Mucosa of descending colon (tissue), 3 donors: ENCODE data around the gene PIGT. TPM values are rescaled to one million over a fixed set of nuclear protein-coding genes. Genes with fewer than 3 reads are reported as not detected.

Experiments
- ATAC-seq: fragments of 200-7000 bp; cut with Tn5 transposase; one replicate; pipeline ENCODE4 v1.9.1; 2020; ENCODE audit warnings: mild to moderate bottlenecking, moderate library complexity
- DNase-seq, 3 donors: peaks; one replicate each; pipeline ENCODE4 v3.0.0-alpha.2; 2020
- H3K36me3 ChIP-seq: fragments of 200-600 bp; one replicate; pipeline ENCODE4 v1.8.0; 2021; ENCODE audit warnings: low read depth, mild to moderate bottlenecking
- H3K4me1 ChIP-seq: fragments of 200-600 bp; one replicate; pipeline ENCODE4 v1.8.0; 2021; ENCODE audit warnings: low read depth, mild to moderate bottlenecking
- H3K4me3 ChIP-seq: fragments of 200-600 bp; one replicate; pipeline ENCODE4 v1.8.0; 2021; ENCODE audit warnings: mild to moderate bottlenecking
- H3K9me3 ChIP-seq: fragments of 200-600 bp; one replicate; pipeline ENCODE4 v1.8.0; 2021; ENCODE audit warnings: mild to moderate bottlenecking
- intact Hi-C, 2 donors: fragments of 100-400 bp; cut with DNase I in 1 of 2; cut with micrococcal nuclease in 1 of 2; formaldehyde crosslinking; loops; one replicate each; pipeline versions ENCODE4 v1.11.0 to v1.11.1; 2022; cut with DNase I, micrococcal nuclease
- total RNA-seq, 3 donors: library from RNA; stranded (reverse); fragmentation: NEBNext Ultra II Directional in 2 of 3; extraction: Animal tissue kit (Norgen Biotek cat#: 25700) in 2 of 3; gene quantifications; one replicate each; pipeline versions ENCODE4 v1.2.1 to v1.2.4, GENCODE V29; 2021 to 2023
- TF ChIP-seq, protein P1 (sequence below): fragments of 200-600 bp; IDR thresholded peaks from one replicate; pipeline ENCODE4 v1.8.0; 2022; ENCODE audit warnings: antibody characterized with exemption, mild to moderate bottlenecking
- donor health status: DM: no; HTN: no; CAD: no; lungs with moderate emphysema.
- donor health status: DM: no; HTN: no; CAD: no.
- donor health status: DM: no; HTN: yes; CAD: no.

PIGT gene
- total RNA-seq, 3 donors from 2014 or later: 92.1 to 137 (median 124) TPM

DNA sequence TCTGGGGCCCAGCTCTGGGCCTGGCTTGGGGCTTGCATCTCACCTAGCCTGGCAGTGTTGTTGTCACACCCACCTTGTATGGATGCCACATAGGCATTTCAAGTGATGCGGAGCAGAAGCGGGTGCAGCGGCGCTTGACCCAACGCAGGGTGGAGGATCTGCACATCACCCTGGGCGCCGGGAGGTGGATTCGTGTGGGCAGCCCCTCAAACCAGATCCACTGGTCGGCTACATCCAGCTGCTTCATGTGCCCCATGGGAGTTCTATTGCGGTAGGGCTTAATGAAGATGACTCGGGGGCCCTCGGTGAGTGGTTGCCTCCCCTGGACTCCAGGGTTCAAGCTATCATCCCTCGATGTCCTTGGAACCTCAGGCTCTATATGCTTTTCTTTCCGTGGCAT lies 41.0 kb upstream of the PIGT start:
- no peaks in the 10 kb centered on the region for H3K9me3 ChIP-seq
- TF ChIP-seq, protein P1, sequence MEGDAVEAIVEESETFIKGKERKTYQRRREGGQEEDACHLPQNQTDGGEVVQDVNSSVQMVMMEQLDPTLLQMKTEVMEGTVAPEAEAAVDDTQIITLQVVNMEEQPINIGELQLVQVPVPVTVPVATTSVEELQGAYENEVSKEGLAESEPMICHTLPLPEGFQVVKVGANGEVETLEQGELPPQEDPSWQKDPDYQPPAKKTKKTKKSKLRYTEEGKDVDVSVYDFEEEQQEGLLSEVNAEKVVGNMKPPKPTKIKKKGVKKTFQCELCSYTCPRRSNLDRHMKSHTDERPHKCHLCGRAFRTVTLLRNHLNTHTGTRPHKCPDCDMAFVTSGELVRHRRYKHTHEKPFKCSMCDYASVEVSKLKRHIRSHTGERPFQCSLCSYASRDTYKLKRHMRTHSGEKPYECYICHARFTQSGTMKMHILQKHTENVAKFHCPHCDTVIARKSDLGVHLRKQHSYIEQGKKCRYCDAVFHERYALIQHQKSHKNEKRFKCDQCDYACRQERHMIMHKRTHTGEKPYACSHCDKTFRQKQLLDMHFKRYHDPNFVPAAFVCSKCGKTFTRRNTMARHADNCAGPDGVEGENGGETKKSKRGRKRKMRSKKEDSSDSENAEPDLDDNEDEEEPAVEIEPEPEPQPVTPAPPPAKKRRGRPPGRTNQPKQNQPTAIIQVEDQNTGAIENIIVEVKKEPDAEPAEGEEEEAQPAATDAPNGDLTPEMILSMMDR: no peak
- no peaks in the 10 kb centered on the region for H3K36me3 ChIP-seq
- peaks cover 9% of the 10 kb centered on the region for H3K4me1 ChIP-seq
- intact Hi-C loops: loop anchor here in 1 of 2 donors (5.0 kb wide), 1 partner anchor 62 kb away; no protein-coding TSS in a partner anchor
- DNase-seq: no peak
- no peak overlapping the region for H3K4me3 ChIP-seq
- ATAC-seq: no peak

DNA sequence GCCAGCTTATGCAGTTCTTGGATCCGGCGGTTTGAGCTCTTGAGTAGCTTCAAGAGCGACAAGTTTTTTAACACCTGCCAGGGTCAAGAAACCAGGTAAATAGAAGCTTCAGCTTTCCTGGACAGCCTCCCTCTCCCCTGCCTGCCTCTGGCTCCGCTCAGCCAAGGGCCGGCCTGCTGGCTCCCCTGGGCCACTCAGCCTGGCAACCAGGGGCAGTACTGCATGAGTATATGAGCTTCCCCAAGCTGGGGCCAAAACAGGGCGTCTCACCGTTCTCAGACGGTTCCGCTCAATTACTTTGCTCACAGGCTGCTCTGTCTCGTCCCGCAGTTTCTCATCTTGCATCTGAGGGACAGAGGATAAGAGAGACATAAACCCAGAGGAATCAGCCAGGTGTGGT lies 38.7 kb upstream of the PIGT start:
- no peaks in the 10 kb centered on the region for H3K9me3 ChIP-seq
- ATAC-seq (no peak), DNase-seq (no peak)
- no peaks in the 10 kb centered on the region for H3K36me3 ChIP-seq
- TF ChIP-seq, protein P1: no peak
- no peak overlapping the region for H3K4me3 ChIP-seq
- intact Hi-C loops: no loop called here
- H3K4me1 ChIP-seq: peaks cover 9% of the 10 kb centered on the region

DNA sequence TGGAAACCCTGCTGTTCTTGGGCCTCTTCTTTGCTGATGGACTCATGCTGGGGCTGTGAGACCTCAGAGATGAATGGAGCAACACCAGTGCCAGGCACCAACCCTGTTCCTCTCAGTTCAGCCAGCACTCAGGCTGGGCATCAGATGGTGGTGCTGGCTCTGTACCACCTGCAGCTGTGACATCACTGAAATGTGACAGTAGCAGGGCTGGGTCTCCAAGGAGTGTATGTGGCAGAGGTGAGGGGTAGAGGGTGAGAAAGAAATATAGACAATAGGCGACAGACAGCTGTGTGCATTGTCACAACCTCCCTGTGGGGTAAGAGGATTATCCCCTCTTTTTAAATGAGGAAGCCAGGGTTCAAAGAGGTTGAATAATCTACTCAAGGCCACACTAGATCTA lies 37.8 kb upstream of the PIGT start, which contains the start of gene TP53TG5:
TSS of gene TP53TG5 (minus strand) at position 135 of the 400 bp plus-strand sequence. CDS start at position 46, 89 bp downstream.
- ATAC-seq (no peak), DNase-seq (no peak)
- H3K4me3 ChIP-seq: no peak within 1 kb of the TSS
- intact Hi-C loops: no loop called here
- TF ChIP-seq, protein P1: no peak
- peaks cover 3% of the 10 kb centered on the region for H3K4me1 ChIP-seq
- H3K36me3 ChIP-seq: no peaks in the 10 kb centered on the region
- H3K9me3 ChIP-seq: no peaks in the 10 kb centered on the region

DNA sequence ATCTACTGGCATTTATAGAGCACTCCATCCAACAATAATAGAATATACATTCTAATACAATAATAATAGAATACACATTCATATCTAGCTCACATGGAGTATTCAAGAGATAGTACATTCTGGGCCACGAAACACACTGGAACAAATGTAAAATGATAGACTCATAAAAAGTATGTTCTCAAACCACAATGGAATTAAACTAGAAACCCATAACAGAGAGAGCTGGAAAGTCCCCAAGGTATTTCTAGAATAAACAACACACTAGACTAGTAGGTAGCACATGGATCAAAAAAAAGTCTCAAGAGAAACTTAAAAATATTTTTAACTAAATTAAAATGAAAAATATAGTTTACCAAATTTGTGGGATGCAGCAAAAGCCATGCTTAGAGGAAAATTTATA lies 28.7 kb upstream of the PIGT start:
- ATAC-seq: no peak
- intact Hi-C loops: no loop called here
- TF ChIP-seq, protein P1: no peak

DNA sequence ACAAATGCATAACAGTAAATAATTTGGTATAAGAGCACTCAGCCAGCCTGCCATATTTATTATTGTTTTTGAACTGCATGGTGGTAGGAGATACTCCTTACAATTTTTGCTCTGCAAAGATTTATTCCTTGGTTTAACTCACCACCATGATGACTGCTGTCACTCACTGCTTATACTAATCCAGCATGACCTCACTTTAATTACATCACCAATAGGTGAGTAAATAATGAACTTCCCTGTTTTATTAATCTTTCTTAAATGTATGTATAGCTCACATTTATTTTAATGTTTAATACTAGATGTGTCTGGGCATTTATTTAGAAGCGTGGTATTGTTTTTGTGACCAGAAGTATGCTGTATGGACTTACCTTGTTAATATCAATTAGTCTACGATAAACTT lies 25.0 kb upstream of the PIGT start:
- no peak for DNase-seq
- TF ChIP-seq, protein P1: no peak
- ATAC-seq: no peak

More for the DNA sequence above, 28.7 kb upstream of the PIGT start:
- no peak for DNase-seq
- Histone ChIP-seq H3K9me3 (no peaks in the 10 kb centered on the region), H3K4me3 (no peak overlapping the region), H3K4me1 (no peaks in the 10 kb centered on the region), H3K36me3 (no peaks in the 10 kb centered on the region)

DNA sequence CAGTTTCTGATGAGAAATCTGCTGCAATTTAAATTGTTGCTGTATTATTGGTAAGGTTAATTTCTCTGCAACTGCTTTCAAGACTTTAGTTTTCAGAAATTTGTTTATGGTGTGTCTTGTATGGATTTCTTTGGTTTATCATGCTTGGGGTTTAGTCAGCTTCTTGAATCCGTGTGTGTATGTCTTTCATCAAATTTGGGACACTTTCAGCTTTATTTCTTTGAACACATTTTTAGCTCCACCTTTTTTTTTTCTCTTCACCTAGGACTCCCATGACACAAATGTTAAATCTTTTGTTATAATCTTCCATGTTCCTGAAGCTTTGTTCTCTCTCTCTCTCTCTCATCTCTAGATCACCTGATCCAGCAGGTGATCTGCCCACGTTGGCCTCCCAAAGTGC lies 24.4 kb upstream of the PIGT start:
- no peak for ATAC-seq
- TF ChIP-seq, protein P1: no peak

More for the DNA sequence above, 25.0 kb upstream of the PIGT start:
- intact Hi-C loops: no loop called here
- Histone ChIP-seq H3K4me1 (no peaks in the 10 kb centered on the region), H3K4me3 (no peak overlapping the region), H3K36me3 (no peaks in the 10 kb centered on the region), H3K9me3 (no peaks in the 10 kb centered on the region)

More for the DNA sequence above, 24.4 kb upstream of the PIGT start:
- H3K4me3 ChIP-seq: no peak overlapping the region
- intact Hi-C loops: no loop called here
- no peaks in the 10 kb centered on the region for H3K9me3 ChIP-seq
- H3K4me1 ChIP-seq: no peaks in the 10 kb centered on the region
- no peak for DNase-seq
- H3K36me3 ChIP-seq: no peaks in the 10 kb centered on the region
